ENCODE results near the gene BEX4.

The BEX4 gene

GRCh38 chrX:103254921-103255493 lies 40.1 kb downstream of the BEX4 start, which contains the start of gene TCEAL8:
Gene TCEAL8, minus strand, starts transcription at chrX:103255155. Its CDS starts 1,176 bp downstream, at chrX:103253979.
- DNase-seq (ENCODE audit: low read depth) = no peak
- no peak for TF ChIP-seq CTCF (IDR thresholded peaks at IDR 0.05; ENCODE audit: control insufficient read depth, insufficient read depth, low read depth, low read length, missing control alignments)
- peak within 1 kb of the TSS; percentile 83 for H3K4me3 ChIP-seq (ENCODE audit: control insufficient read depth, low read depth, low read length)

- no peak for DNase-seq (ENCODE audit: low read depth)
- no peak for TF ChIP-seq CTCF (IDR thresholded peaks at IDR 0.05; ENCODE audit: control insufficient read depth, insufficient read depth, low read depth, low read length, missing control alignments)
- no peak overlapping the region for H3K4me3 ChIP-seq (ENCODE audit: control insufficient read depth, low read depth, low read length)
Observed at GRCh38 chrX:103256651-103257050, 41.7 kb downstream of the BEX4 start.

GRCh38 chrX:103258275-103258674 lies 43.4 kb downstream of the BEX4 start:
- DNase-seq (ENCODE audit: low read depth) = no peak
- TF ChIP-seq CTCF (IDR thresholded peaks at IDR 0.05; ENCODE audit: control insufficient read depth, insufficient read depth, low read depth, low read length, missing control alignments) = no peak
- H3K4me3 ChIP-seq (ENCODE audit: control insufficient read depth, low read depth, low read length) = no peak overlapping the region

All from AG09309 (cell line).